Heart left ventricle (tissue), 16 donors: Measurements from ENCODE around the gene NINJ2. TPM values are rescaled to one million over a fixed set of nuclear protein-coding genes. Genes with fewer than 3 reads are reported as not detected.
A peak's percentile ranks its signal among the peaks of the same experiment; 100 is the strongest.

Experiments used
- ATAC-seq, 4 donors: fragments of 200-7000 bp; cut with Tn5 transposase; one replicate each; pipeline ENCODE4 v1.9.1; 2020 to 2022; ENCODE audit warnings: moderate library complexity in 4 of 4, mild to moderate bottlenecking in 3 of 4, moderate number of reproducible peaks in 1 of 4
- DNase-seq, 5 donors: peaks; one replicate each; pipeline ENCODE4 v3.0.0-alpha.2; 2020
- H3K27ac ChIP-seq, 12 donors: fragments of 200-600 bp; sonication (generic) in 4 of 12; one replicate each; pipeline versions ENCODE4 v1.5.0 to v1.8.0; 2016 to 2022; ENCODE audit warnings: mild to moderate bottlenecking in 2 of 12
- H3K27me3 ChIP-seq, 9 donors: fragments of 200-600 bp; sonication (generic) in 2 of 9; one replicate each; pipeline versions ENCODE4 v1.5.1 to v1.8.0; 2016 to 2022; ENCODE audit warnings: mild to moderate bottlenecking in 3 of 9
- H3K36me3 ChIP-seq, 9 donors: fragments of 200-600 bp; sonication (generic) in 2 of 9; one replicate each; pipeline versions ENCODE4 v1.5.0 to v1.8.0; 2018 to 2022; ENCODE audit warnings: mild to moderate bottlenecking in 2 of 9
- H3K4me1 ChIP-seq, 12 donors: fragments of 200-600 bp; sonication (generic) in 4 of 12; one replicate each; pipeline versions ENCODE4 v1.5.0 to v1.8.0; 2016 to 2022; ENCODE audit warnings: mild to moderate bottlenecking in 3 of 12
- H3K4me3 ChIP-seq, 12 donors: fragments of 200-600 bp; sonication (generic) in 4 of 12; one replicate each; pipeline versions ENCODE4 v1.5.0 to v1.8.0; 2017 to 2022; ENCODE audit warnings: mild to moderate bottlenecking in 9 of 12, moderate library complexity in 4 of 12
- H3K9me3 ChIP-seq, 12 donors: fragments of 200-600 bp; sonication (generic) in 4 of 12; one replicate each; pipeline versions ENCODE4 v1.5.0 to v1.8.0; 2016 to 2022; ENCODE audit warnings: mild to moderate bottlenecking in 1 of 12
- CTCF ChIP-seq, 12 donors: fragments of 200-600 bp; sonication (generic) in 4 of 12; IDR thresholded peaks; one replicate each; pipeline versions ENCODE4 v1.5.0 to v1.8.0; 2018 to 2022; ENCODE audit warnings: antibody characterized with exemption in 12 of 12, mild to moderate bottlenecking in 5 of 12
- POLR2A ChIP-seq, 2 donors: fragments of 450-650 bp; IDR thresholded peaks; one replicate each; pipeline ENCODE4 v1.6.1; 2017; ENCODE audit warnings: antibody characterized with exemption in 2 of 2, mild to moderate bottlenecking in 2 of 2, moderate library complexity in 2 of 2
- whole genome bisulfite sequencing, 4 donors: extraction: QIAGEN DNeasy Blood & Tissue Kit in 2 of 4; methylation state at CpG; one replicate each; pipeline versions ENCODE4 v1.1.5 to v1.1.7; 2013 to 2018; 5-methylcytosine and 5-hydroxymethylcytosine counted together
- intact Hi-C, 10 donors: fragments of 100-400 bp; cut with DNase I; formaldehyde crosslinking; loops; one replicate each; pipeline versions ENCODE4 v1.11.1 to v1.14.2; 2022
- polyA plus RNA-seq, 2 donors: library from polyadenylated mRNA; stranded (reverse); fragments of 200-250 nt; gene quantifications; one replicate each; pipeline ENCODE4 v1.2.3, GENCODE V29; 2013
- total RNA-seq, 9 donors: library from RNA; depleted of rRNA in 2 of 9; stranded (reverse); fragments of >200 nt in 2 of 9; fragmentation: NEBNext Ultra II Directional in 3 of 9; extraction: Animal tissue kit (Norgen Biotek cat#: 25700) in 3 of 9; gene quantifications; one replicate each; pipeline versions ENCODE4 v1.1.0 to v1.2.4, GENCODE V29; 2016 to 2023
- donor health status: ischemic (EF 13 %, LVEDD 7.1; RV severe dilation, severe dysfunction).
- donor health status: healthy with polysubstance abuse.
- donor health status: DM: no; HTN: yes; CAD: no.
- donor health status: DM: no; HTN: no; CAD: no.
- donor health status: ischemic (EF 25% LVEDD 6.9; RV normal size, moderate dysfunction).
- donor health status: ischemic (EF 25% LVEDD 5.7; RV mildly dilated, moderate dysfunction).
- donor health status: healthy.
- donor health status: DM: yes; HTN: yes; CAD: no.
- donor health status: ischemic (EF 35%, LVEDD 5.7; RV mildly dilated, moderate dysfunction).
- donor health status: nonischemic (EF 11% LVEDD 7.7; RV severe dilation, severe dysfunction).
- donor health status: DM: yes; HTN: yes; CAD: no.
- donor health status: PGD.
- donor health status: ischemic (EF 29% LVEDD 5.4; RV normal size, mild dysfunction).
- donor health status: nonischemic (EF 23%, LVEDD 6.1; RV moderate dilation, normal function).

The NINJ2 gene
- total and polyA plus RNA-seq, 11 donors: 2.8 to 15.0 (median 5.2) TPM

- intact Hi-C loops: no loop called here
- TF ChIP-seq CTCF (IDR thresholded peaks at IDR 0.05) (no peak), POLR2A (IDR thresholded peaks at IDR 0.05) (no peak)
- WGBS, 4 donors: 11 to 18% (median 17%) methylated on average over 10 of the region's 10 CpGs
- H3K4me1 ChIP-seq: peaks cover 0 to 40% (median 24%) of the 10 kb centered on the region in 12 donors
- H3K27me3 ChIP-seq: no peaks in the 10 kb centered on the region
- no peak overlapping the region for H3K4me3 ChIP-seq
- ATAC-seq (peak in 3 of 4 donors; percentile 47 to 74 (median 59)), DNase-seq (peak; percentile 64 to 82 (median 78))
- H3K27ac ChIP-seq: peak overlapping the region in 2 of 12 donors; percentile 3 to 40
- no peaks in the 10 kb centered on the region for H3K9me3 ChIP-seq
- peaks cover 0 to 10% (median 0%) of the 10 kb centered on the region in 9 donors for H3K36me3 ChIP-seq
These were observed 124.3 kb downstream of the NINJ2 start for GRCh38 chr12:538731-539539.

GRCh38 chr12:537772-538171 lies 125.5 kb downstream of the NINJ2 start:
- H3K4me3 ChIP-seq: no peak overlapping the region
- peaks cover 0 to 10% (median 0%) of the 10 kb centered on the region in 9 donors for H3K36me3 ChIP-seq
- H3K9me3 ChIP-seq: no peaks in the 10 kb centered on the region
- WGBS, 4 donors: 86 to 90% (median 89%) methylated on average over 4 of the region's 4 CpGs
- ATAC-seq: no peak
- peaks cover 0 to 37% (median 24%) of the 10 kb centered on the region in 12 donors for H3K4me1 ChIP-seq
- no peak for DNase-seq
- H3K27me3 ChIP-seq: no peaks in the 10 kb centered on the region
- TF ChIP-seq CTCF (IDR thresholded peaks at IDR 0.05) (no peak), POLR2A (IDR thresholded peaks at IDR 0.05) (no peak)
- no peak overlapping the region for H3K27ac ChIP-seq
- intact Hi-C loops: no loop called here

- peaks cover 0 to 10% (median 3%) of the 10 kb centered on the region in 12 donors for H3K9me3 ChIP-seq
- 94 to 97% (median 96%) methylated on average over 3 of the region's 3 CpGs for WGBS, 4 donors
- no peak for DNase-seq
- H3K36me3 ChIP-seq: peaks cover 0 to 10% (median 0%) of the 10 kb centered on the region in 9 donors
- no peak overlapping the region for H3K27ac ChIP-seq
- no peak for ATAC-seq
- intact Hi-C loops: no loop called here
- TF ChIP-seq CTCF (IDR thresholded peaks at IDR 0.05): no peak
- TF ChIP-seq POLR2A (IDR thresholded peaks at IDR 0.05): no peak
- peaks cover 0 to 28% (median 18%) of the 10 kb centered on the region in 12 donors for H3K4me1 ChIP-seq
- H3K27me3 ChIP-seq: no peaks in the 10 kb centered on the region
- no peak overlapping the region for H3K4me3 ChIP-seq
These were observed 126.4 kb downstream of the NINJ2 start for GRCh38 chr12:536751-537245.

GRCh38 chr12:535396-535795 lies 127.8 kb downstream of the NINJ2 start:
- no peak overlapping the region for H3K4me3 ChIP-seq
- TF ChIP-seq CTCF (IDR thresholded peaks at IDR 0.05) (no peak), POLR2A (IDR thresholded peaks at IDR 0.05) (no peak)
- intact Hi-C loops: no loop called here
- ATAC-seq (no peak), DNase-seq (no peak)
- H3K36me3 ChIP-seq: peaks cover 0 to 10% (median 0%) of the 10 kb centered on the region in 9 donors
- H3K9me3 ChIP-seq: peaks cover 0 to 10% (median 3%) of the 10 kb centered on the region in 12 donors
- no peak overlapping the region for H3K27ac ChIP-seq
- WGBS, 4 donors: 69 to 95% (median 82%) methylated on average over 7 of the region's 7 CpGs
- H3K27me3 ChIP-seq: no peaks in the 10 kb centered on the region
- peaks cover 0 to 21% (median 11%) of the 10 kb centered on the region in 12 donors for H3K4me1 ChIP-seq
